GM12874 (cell line): ENCODE data around the gene MEF2C.

ENCODE experiments used
- TF ChIP-seq, protein P1 (sequence below): IDR thresholded peaks from 2 replicates; pipeline ENCODE4 v1.5.1; 2011; ENCODE audit warnings: low read depth, mild to moderate bottlenecking, control low read depth, low read length, moderate library complexity; ENCODE audit not compliant: insufficient read depth

Gene MEF2C

DNA sequence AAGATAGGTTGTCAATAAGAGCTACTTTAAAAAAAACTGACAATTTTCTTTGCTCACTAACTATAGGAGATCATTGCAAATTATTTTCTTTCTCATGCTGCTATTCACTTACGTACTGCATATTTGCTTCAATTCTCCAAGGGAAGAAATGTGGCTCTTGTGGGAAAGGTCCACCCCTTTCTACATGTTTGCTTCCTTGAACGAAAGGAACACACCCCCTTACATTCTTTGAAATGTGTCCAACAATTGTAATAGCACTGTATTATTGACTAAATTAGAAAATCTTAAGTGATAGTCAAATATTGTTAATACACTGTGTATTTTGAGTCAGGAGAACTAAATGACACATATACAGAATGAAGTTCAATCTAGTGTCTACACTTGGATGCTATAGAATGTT is 5.2 kb downstream of the MEF2C start:
- TF ChIP-seq, protein P1, sequence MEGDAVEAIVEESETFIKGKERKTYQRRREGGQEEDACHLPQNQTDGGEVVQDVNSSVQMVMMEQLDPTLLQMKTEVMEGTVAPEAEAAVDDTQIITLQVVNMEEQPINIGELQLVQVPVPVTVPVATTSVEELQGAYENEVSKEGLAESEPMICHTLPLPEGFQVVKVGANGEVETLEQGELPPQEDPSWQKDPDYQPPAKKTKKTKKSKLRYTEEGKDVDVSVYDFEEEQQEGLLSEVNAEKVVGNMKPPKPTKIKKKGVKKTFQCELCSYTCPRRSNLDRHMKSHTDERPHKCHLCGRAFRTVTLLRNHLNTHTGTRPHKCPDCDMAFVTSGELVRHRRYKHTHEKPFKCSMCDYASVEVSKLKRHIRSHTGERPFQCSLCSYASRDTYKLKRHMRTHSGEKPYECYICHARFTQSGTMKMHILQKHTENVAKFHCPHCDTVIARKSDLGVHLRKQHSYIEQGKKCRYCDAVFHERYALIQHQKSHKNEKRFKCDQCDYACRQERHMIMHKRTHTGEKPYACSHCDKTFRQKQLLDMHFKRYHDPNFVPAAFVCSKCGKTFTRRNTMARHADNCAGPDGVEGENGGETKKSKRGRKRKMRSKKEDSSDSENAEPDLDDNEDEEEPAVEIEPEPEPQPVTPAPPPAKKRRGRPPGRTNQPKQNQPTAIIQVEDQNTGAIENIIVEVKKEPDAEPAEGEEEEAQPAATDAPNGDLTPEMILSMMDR = no peak

- TF ChIP-seq, protein P1 = no peak
These were observed 6.3 kb downstream of the MEF2C start for GRCh38 chr5:88876714-88877113.

DNA sequence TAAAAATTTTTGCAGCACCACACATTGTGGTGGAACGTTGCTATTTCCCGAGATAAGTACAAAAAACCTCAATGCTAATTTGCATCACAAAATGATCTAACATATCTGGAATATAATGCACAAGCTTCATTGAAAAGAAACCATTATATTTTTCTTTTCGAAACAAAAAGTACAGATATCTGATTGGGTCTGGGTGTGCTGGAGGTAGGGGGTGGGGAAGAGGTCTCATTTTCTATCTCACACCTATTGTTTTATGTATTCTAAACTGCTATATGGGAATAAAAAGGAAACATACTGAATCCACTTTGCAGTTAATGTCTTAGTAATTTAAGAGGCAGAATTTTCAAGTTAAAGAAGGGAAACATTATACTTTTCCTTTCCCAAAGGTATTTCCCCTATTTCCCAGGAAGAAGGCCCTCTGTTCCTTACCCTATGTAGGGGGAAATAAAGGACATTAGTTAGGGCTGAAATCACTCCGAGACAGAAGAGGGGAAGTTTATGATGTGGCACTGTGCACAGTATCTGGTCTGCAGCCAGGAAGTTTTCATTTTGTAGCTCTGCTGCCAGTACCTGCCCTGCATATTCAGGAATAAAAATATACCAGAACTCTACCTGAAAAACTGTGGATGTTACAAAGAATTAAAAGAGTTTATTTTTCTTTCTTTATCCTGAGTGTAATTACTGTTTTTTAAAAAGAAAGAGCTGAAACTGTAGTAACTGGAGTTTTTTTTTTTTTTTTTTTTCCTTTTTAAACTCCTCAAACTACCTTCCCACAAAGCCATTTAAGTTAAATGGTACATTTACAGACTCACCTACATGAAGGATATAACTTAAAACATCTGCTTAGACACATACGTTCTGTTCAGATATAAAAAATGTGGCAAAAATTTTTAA is 7.4 kb downstream of the MEF2C start:
- TF ChIP-seq, protein P1 = no peak

DNA sequence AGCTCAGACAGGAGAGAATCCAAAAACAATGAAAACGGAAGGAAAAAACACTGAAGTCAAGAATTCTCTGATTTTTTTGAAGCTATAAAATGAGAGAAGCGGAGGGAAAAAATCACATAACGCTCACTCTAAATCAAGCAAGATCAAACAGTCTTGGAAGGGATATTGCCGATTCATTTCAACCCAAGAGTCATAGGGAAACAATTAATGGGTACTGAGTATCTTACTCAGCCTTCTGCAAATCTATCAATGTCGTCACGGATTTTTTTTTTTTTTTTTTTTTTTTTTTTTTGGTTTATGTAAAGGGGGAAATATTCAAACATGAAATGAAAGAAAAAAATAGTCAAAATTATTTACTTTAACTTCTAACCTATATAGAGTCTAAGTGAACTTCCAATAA is 9.5 kb downstream of the MEF2C start:
- TF ChIP-seq, protein P1 = no peak

DNA sequence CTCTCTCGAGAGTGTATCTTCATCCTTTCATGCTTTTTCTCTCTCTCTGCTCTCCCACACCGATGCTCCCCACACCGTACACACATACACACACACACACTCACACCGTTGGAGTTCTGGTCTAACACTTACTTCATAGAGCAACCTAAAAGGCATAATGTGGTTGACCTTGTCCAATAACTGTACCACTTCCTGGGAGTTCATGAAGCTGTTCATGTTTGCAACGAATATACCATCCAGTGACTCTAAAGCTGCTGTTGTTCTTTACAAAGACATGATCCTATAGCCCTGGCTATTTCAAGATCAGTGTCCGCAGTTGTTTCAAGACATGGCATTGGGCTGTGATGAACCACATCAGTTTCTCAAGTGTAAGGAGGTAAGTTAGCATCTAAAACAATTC is 10.0 kb downstream of the MEF2C start:
- TF ChIP-seq, protein P1 = no peak

DNA sequence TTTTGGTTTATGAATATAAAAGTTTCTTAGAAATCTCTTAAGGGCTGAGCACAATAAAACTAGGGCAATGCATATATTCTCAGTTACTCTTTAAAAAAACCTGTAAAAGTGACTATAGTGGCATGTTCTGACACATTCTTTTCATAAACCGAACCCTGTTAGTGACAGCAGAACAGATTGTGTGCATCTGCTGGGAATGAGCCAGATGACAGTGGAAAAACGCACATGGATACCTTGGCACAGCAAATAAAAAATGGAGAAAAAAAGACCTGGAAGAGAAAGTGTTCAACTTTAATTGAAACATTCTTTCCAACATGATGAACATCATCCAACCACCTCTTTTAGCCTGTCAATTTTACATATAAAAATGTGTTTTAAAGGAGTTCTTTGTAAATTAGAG is 12.7 kb downstream of the MEF2C start:
- TF ChIP-seq, protein P1 = no peak

- TF ChIP-seq, protein P1 = no peak
These were observed 14.4 kb downstream of the MEF2C start for GRCh38 chr5:88868468-88869068.
